EH (cell line): ENCODE measurements around the gene MRPS23.

Experiments used
- DNase-seq: peaks from one replicate; pipeline ENCODE4 v3.0.0-alpha.2; 2015; ENCODE audit warnings: low read depth

Gene MRPS23

DNA sequence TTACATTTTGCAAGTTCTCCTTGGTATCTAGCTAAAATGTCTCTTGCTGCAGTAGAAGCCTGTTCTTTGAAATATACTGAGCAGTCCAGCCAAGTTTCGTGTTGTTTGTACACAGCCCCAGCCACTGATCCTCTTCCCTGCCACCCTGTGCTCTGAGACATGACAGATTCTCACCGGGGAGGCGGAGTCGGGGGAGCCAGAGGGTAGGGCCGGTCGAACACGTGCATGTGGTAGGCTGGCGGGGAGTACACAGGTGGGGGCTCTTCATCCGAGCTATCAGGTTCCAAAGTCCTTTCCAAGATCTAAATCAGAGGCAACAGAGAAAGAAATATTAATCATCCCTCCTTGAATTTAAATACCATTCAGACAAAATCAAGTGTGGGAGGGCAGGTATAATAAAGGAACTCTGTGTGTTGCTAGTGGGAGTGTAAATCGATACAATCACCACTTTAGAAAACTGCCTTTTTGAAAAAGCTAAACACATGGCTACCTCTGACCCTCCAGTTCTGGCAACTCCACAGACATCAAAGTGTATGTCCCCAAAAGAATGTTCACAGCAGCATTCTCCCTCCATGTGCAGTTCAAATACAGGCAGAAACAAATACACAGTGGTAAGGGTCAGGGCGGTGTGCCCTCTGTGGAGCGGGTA lies 29.7 kb upstream of the MRPS23 start:
- DNase-seq, result no peak

DNA sequence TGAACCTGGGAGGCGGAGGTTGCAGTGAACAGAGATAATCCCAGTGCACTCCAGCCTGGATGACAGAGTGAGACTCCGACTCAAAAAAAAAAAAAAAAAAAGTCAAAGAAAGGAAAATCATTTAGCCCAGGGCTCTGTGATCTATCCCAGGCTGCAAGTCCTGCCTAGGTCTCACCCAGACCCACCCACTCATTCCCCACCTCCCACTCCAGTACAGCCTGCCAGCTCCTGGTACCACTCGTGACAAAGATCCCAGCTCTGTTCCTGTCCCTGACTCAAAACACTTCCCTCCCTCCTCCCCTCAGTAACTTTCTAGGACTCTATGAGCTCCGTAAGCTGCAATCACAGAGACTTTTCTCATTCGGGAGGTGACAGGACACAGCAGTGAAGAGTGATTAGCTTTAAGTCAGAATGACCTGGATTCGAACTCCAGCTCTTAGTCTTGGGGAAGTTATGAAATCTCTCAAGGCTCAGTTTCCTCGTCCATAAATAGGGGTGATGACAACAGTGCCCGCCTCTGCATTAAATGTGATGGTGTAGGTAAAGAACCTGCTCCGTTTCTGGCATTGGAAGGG lies 28.0 kb upstream of the MRPS23 start:
- no peak for DNase-seq

DNA sequence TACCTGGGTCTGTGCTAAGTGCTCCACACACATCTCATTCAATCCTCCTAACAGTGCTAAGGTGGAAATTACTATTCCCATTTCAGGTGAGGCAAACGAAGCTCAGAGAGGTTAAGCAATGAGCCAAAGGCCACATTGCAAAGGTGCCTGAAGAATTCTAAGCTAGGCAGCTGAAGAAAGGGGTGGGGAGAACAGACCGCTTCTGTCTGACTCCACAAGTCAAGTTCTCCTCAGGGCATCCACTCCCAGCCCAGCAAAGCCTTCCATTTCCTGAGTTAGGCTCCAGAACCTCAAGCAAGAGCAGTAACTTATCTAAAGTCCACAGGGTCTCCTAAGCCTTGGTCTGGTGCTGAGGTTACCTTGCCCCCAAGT lies 27.0 kb upstream of the MRPS23 start:
- DNase-seq, result no peak

GRCh38 chr17:57876023-57876865 lies 26.4 kb upstream of the MRPS23 start:
- DNase-seq, result no peak

DNA sequence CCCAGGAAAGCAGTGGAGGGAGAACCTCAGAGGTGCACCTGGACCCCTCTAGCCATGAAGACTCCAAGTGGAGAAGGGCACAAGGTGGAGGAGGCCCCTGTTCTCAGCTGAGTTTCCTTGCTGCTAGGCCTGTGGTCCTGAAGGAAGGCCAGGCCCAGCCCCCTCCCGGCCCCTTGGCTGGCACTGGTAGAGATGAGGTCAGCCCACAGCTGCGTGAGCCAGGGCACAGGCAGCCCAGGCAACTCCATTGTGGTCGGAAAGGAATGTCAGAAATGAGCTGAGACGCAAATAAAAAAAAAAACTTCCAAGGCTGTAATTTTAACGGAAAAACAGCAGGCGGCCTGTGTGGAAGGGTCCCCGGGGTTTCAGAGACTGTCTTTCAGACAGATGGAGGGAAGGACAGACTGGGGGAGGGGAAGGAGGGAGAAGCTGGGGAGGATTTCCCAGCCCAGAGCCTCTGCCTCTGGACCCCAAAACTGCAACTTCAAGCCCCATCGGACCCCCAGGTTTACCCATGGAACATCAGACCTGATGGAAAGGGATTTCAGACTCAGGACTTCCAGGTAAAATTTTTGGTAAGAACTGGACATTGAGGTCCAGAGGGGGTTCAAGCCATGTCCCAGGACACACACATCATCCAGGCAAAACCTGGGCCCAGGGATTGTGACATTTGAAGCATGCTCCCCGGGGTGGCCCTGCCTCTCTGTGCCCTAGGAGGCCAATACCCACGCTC lies 25.6 kb upstream of the MRPS23 start:
- peak; percentile 98 for DNase-seq

DNA sequence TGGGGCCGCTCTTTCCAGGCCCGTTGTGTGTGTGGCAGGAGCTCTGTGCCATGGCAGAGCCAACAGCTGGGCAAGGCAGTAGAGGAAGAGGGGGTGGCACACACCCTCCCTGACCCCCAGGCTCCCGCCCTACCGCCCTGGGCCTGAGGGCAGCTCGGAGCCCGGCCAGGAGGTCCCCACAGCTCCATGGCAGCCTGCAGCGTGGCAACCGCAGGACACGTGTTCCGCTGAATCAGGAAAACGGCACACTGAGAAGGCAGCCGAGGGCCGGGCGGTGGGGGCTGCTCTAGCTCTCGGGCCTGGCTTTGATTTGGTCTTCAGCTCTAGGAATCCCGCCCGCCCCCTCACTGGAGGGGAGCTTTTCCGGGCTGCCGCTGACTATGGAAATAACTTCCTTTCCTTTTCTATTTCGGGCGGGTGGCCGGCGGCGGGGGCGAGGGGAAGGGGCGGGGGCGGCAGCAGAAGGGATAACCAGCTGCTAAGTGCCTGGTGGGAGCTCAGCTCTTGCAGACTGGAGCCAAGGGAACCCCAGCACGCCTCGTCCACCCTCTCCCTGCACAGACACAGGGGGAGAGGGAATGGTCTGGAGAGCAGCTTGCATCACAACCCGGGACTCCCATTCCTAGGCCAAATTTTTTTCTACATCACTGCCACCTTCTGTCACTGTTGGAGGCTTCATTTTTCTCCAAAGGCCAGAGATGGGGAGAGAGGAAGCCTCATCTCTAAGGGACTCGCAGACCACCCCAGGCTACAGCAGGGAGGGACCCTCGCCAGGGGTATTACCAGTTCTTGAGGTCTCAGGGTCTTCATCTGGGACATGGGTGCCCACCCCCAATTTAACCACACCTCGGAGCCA lies 24.8 kb upstream of the MRPS23 start:
- peak; percentile 97 for DNase-seq

GRCh38 chr17:57874058-57874419 lies 24.2 kb upstream of the MRPS23 start:
- no peak for DNase-seq

DNA sequence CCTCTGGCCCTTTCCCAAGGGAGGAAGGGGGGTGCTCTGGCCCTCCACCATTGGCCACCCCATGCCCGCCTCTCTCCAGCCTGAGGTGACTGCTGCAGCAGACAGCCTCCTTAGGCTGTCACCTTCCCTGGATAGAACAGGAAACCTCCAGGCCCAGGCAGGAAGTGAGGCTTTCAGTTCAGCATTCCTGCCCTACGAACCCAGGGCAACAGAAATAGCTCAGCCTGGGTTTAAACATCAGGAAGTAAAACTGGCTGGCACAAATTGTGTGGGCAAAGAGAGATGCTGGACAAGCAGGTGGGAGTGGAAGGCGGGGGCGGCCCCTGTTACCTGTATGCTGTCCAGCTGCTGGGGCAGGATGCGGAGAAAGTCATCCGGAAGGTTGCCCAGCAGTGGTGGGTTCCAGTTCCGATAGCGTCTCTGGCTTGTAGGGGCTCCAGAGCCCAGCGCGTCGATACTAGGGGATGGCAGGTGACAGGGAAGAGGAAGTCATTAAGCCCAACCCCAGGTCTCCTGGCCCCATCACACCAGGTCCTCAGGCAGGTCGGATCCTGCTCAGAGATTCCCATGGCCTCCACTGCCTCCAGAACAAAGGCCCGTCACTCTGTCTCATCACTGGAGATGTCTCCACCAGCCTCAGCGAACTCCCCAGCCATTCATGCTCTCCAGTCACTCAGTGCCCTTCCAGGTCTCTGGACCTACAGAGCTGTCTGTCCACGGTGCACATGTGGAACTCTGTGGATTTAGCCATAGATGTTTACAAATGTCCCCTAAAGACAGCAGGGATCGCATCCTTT lies 23.6 kb upstream of the MRPS23 start:
- DNase-seq, result peak; percentile 62

DNA sequence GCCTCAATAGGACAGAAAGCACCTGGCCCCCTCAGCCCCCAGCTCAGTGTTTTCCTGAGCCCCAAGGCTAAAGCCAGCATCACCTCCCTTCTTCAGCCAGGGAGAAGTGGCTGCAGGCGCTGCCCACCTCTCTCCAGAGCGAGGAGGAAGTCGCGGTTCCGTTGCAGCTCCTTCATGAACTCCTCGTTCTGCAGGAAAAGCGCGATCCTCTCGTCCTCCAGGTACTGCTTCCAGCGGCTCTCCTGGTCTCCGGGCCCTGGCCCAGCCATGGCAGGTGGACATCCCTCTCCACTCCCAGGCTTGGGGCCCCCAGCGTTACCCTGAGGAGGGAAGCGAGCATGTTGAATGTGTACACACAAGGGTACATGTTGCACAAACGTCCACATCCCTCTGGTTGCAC lies 22.7 kb upstream of the MRPS23 start:
- DNase-seq, result no peak

DNA sequence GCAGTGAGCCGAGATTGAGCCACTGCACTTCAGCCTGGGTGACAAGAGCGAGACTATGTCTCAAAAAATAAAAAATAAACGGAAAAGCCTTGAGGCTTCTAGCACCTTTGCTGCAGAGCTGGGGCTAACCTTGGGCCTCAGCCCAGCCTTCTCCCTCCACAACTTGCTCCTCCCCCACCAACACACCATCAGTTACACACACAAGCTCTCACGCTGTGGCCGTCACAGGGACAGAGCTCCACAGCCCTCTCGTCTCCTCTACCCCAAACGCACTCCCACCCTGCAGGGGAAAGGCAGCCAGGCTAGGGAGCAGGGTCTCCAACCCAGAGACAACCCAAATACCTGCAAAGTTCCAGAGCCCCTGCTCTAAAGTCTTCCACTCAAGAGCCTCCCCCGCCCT lies 22.0 kb upstream of the MRPS23 start:
- DNase-seq, result no peak

- DNase-seq, result no peak
Observed at GRCh38 chr17:57871155-57871554, 21.3 kb upstream of the MRPS23 start.

DNA sequence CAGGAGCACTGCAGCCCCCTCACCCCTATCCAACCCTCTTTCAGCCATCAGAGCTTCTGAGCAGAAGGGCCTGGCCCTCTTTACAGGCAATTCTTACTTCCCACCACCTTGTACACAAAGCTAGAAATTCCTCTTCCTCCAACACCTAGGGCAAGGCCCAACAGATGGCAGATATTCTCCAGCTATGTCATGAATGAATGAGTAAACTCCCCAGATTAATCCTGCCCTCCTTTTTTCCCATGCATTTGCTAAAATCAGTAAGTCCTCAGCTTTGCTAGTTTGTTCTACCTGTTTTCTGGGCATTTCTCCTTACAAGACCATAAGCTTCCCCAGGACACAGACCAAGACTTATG lies 20.4 kb upstream of the MRPS23 start:
- DNase-seq, result peak; percentile 53

DNA sequence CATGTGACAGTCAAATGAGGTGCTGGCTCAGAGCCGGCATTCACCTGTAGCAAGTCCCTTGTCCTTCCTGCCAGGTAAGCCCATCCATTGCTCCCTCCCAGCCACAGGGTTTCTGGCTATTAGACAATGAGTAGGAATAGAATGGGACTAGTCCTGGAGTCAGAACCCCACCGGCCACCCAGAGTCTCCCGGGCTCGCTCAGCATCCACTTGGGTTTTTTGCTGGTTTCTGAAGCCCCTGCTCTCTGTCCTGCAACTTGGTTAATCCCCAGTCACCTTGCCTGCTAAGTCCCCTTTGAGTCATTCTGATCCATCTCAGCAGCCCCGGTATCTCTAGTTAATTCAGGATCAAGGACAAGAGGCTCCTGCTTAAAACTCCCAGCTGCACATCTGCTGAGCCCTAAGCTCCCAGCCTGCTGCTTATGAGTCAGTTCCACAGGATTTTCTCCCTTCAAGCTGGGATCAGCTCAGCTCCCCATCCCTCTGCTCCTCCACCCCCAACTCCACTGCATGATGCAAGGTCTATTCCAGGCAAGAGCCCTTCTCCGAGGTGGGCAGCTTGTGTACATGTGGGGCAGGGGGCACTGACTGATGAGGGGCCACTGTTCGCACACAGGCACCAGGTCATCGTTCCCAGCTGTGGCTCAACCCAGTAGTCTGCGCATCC lies 19.9 kb upstream of the MRPS23 start:
- DNase-seq, result peak; percentile 92

DNA sequence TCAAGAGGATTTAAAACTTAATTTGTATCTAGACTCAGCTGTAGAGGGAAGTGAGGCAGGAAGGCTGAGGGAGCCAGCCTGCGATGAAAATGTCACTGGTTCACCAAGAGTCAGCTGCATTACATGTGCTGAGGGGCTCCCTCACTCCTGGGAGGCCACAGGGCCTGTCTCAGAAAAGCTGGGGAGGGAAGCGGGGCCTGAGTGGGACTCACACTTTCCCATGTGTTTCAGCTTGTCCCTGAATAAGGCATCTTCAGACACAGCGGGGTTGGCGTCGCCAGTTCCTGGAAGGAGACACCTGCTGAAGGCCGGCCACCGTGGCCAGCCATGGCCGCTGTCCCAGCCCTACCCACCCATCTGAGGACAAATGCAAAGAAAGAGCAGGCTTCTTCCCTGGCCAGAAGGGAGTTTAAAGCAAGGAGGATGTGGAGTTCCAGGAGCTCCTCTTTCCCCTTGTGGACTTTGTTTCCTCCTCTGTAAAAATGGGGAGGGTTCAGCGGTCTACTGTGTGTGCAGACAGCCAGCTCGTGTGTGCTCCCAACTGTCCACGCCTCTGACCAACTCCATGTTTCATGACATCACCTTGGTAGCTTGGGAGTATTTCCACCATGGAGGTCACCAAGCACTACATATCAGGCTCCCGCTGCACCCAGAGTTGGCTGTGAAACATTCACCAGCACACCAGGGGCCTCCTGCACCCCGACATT lies 19.2 kb upstream of the MRPS23 start:
- no peak for DNase-seq

DNA sequence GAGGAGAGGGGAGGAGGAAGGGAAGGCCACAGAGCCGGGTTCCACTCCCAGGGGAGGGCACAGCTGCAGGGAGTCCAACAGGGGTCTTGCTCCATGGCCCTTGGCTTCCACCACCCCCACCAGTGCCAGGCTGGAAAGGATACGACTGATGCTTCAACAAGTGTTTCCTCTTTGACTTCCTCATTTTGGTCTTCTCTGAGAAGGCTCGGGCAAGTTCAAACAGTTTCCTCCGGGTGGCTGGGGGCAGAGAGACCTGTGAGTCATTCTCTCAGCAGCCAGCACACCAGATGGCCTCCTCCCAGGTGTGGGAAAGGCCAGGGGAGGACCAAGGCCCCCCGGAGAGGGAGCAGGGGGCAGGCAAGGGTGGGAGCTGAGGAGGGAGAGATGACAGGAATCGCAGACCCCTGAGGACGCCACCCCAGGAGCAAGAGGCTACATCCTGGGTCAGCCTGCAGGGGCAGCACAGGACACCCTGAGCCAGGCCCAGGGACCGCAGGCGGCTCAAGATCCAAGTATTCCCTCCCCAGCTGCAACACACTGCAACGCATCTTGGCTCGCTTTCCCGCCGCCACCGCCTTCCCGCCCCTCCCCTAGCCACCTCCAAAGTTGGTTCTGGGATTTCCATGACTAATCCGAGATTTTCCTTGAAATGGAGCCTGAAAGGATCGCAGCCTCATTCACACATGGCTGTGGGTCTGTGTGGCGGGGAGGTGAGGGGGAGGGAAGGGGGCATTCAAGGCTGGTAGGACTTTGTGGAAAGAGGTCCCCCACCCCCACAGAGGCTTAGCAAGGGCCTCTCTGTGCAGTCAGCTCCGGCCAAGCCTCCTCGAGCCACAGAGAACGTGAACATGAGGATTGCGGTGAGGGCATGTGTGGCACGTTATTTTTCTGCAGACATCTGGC lies 18.4 kb upstream of the MRPS23 start:
- DNase-seq, result peak; percentile 94

GRCh38 chr17:57867126-57867525 lies 17.3 kb upstream of the MRPS23 start:
- DNase-seq, result no peak

DNA sequence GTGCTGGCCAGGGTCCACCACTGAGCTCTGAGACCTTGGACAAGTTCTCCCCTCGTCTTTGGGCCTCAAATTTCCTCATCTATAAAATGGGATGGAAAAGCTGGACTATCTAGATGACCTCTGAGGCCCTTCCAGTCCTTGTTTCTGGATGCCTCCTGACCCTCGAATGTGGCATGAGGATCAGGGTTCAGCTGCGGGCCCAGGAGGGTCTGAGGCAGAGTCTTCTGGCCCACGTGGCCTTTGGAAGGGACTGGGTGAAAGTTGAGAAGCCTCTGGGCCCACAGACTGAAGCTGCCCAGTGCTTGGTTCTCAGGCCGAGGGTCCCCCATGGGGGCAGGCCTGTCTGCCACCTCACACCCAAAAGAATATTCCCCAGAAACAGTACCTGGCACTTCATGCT lies 16.9 kb upstream of the MRPS23 start:
- no peak for DNase-seq

- no peak for DNase-seq
Observed at GRCh38 chr17:57866319-57866718, 16.5 kb upstream of the MRPS23 start.

GRCh38 chr17:57864273-57864672 lies 14.4 kb upstream of the MRPS23 start:
- no peak for DNase-seq
